Trophoblast cell (in vitro differentiated cells and primary cell): ENCODE results near the gene ATIC.
A peak's percentile ranks its signal among the peaks of the same experiment; 100 is the strongest.

ENCODE experiments used
- DNase-seq, 2 donors: peaks; one replicate each; pipeline ENCODE4 v3.0.0-alpha.2; 2016
- H2AFZ ChIP-seq: 2 replicates; pipeline ENCODE4 v1.6.1; 2013; ENCODE audit warnings: low read length, moderate library complexity, mild to moderate bottlenecking; ENCODE audit not compliant: insufficient read depth, poor library complexity
- H2AK5ac ChIP-seq: 2 replicates; pipeline ENCODE4 v1.6.1; 2013; ENCODE audit warnings: mild to moderate bottlenecking, low read length
- H2BK120ac ChIP-seq: 2 replicates; pipeline ENCODE4 v1.6.1; 2013; ENCODE audit warnings: low read length, mild to moderate bottlenecking, moderate library complexity; ENCODE audit not compliant: insufficient read depth, poor library complexity
- H2BK12ac ChIP-seq: 2 replicates; pipeline ENCODE4 v1.6.1; 2013; ENCODE audit warnings: mild to moderate bottlenecking, low read length, moderate library complexity
- H2BK5ac ChIP-seq: 2 replicates; pipeline ENCODE4 v1.6.1; 2013; ENCODE audit warnings: low read length, low read depth, moderate library complexity, mild to moderate bottlenecking; ENCODE audit not compliant: poor library complexity
- H3K14ac ChIP-seq: 2 replicates; pipeline ENCODE4 v1.6.1; 2013; ENCODE audit warnings: mild to moderate bottlenecking, low read length
- H3K18ac ChIP-seq: 2 replicates; pipeline ENCODE4 v1.6.1; 2013; ENCODE audit warnings: mild to moderate bottlenecking, low read length
- H3K23ac ChIP-seq: 2 replicates; pipeline ENCODE4 v1.6.1; 2013; ENCODE audit warnings: low read length
- H3K27ac ChIP-seq: 2 replicates; pipeline ENCODE4 v1.5.1; 2013; ENCODE audit warnings: low read depth, mild to moderate bottlenecking, inconsistent platforms, low read length, moderate library complexity
- H3K27me3 ChIP-seq: 2 replicates; pipeline ENCODE4 v1.6.1; 2013; ENCODE audit warnings: inconsistent platforms, mild to moderate bottlenecking, low read length, moderate library complexity; ENCODE audit not compliant: insufficient read depth
- H3K36me3 ChIP-seq, 2 experiments: 1 replicate in 1 of 2; 2 replicates in 1 of 2; pipeline ENCODE4 v1.6.1; 2013; ENCODE audit warnings: low read length in 2 of 2, mild to moderate bottlenecking in 2 of 2, moderate library complexity in 1 of 2; ENCODE audit not compliant: insufficient read depth in 2 of 2, control insufficient read depth in 1 of 2
- H3K4ac ChIP-seq: 2 replicates; pipeline ENCODE4 v1.6.1; 2013; ENCODE audit warnings: low read depth, mild to moderate bottlenecking, low read length, moderate library complexity
- H3K4me1 ChIP-seq, 2 experiments: 1 replicate in 1 of 2; 2 replicates in 1 of 2; pipeline ENCODE4 v1.6.1; 2013; ENCODE audit warnings: low read length in 2 of 2, mild to moderate bottlenecking in 2 of 2, moderate library complexity in 1 of 2; ENCODE audit not compliant: insufficient read depth in 2 of 2, control insufficient read depth in 1 of 2
- H3K4me2 ChIP-seq: 2 replicates; pipeline ENCODE4 v1.6.1; 2013; ENCODE audit warnings: inconsistent platforms, mild to moderate bottlenecking, low read length, moderate library complexity
- H3K4me3 ChIP-seq: 2 replicates; pipeline ENCODE4 v1.5.1; 2013; ENCODE audit warnings: mild to moderate bottlenecking, low read depth, low read length, inconsistent platforms
- H3K79me1 ChIP-seq: one replicate; pipeline ENCODE4 v1.6.1; 2013; ENCODE audit warnings: low read length
- H3K79me2 ChIP-seq: 2 replicates; pipeline ENCODE4 v1.6.1; 2013; ENCODE audit warnings: low read length, mild to moderate bottlenecking; ENCODE audit not compliant: control insufficient read depth, insufficient read depth, poor library complexity
- H3K9ac ChIP-seq: 2 replicates; pipeline ENCODE4 v1.6.1; 2013; ENCODE audit warnings: mild to moderate bottlenecking, low read length
- H3K9me3 ChIP-seq: 2 replicates; pipeline ENCODE4 v1.6.1; 2013; ENCODE audit warnings: low read depth, mild to moderate bottlenecking, control low read depth, inconsistent platforms, low read length; ENCODE audit not compliant: insufficient read depth
- H4K12ac ChIP-seq: 2 replicates; pipeline ENCODE4 v1.6.1; 2013; ENCODE audit warnings: low read depth, mild to moderate bottlenecking, low read length, moderate library complexity
- H4K8ac ChIP-seq: 2 replicates; pipeline ENCODE4 v1.6.1; 2013; ENCODE audit warnings: low read depth, mild to moderate bottlenecking, low read length, moderate library complexity
- H4K91ac ChIP-seq: one replicate; pipeline ENCODE4 v1.6.1; 2013; ENCODE audit warnings: low read depth, mild to moderate bottlenecking, low read length, moderate library complexity
- WGBS: extraction: QIAGEN DNeasy Blood & Tissue Kit; methylation state at CpG from one replicate; pipeline ENCODE4 v1.1.7; 2013; ENCODE audit warnings: missing lambda C conversion rate; ENCODE audit not compliant: insufficient read length, insufficient coverage; ENCODE audit errors: extremely low coverage; 5-methylcytosine and 5-hydroxymethylcytosine counted together

The ATIC gene

DNA sequence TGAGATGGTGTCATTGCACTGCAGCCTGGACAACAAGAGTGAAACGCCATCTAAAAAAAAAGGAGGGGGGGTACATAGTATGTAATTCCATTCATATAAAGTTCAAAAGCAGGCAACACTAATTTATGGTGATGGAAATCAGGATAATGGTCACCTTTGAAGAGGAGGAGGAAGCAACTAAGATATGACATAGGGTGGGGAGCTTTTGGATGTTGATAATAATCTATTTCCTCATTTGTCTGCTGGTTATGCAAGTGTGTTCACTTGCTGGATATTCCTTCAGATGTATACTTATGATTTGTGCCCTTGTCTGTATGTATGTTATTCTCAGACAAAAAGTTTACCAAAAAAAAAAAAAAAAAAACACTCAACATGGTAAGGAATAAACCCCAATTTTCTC lies 28.6 kb upstream of the ATIC start:
- Histone ChIP-seq H2BK5ac (no peak overlapping the region), H3K4me3 (no peak overlapping the region), H4K8ac (no peak overlapping the region), H3K36me3 (no peaks in the 10 kb centered on the region), H3K23ac (no peak overlapping the region), H3K18ac (no peak overlapping the region), H3K4ac (no peak overlapping the region), H2BK12ac (no peak overlapping the region), H3K14ac (no peak overlapping the region), H3K27ac (no peak overlapping the region), H3K9ac (no peak overlapping the region), H3K79me1 (no peaks in the 10 kb centered on the region), H2AFZ (no peak overlapping the region), H2BK120ac (no peak overlapping the region), H2AK5ac (no peak overlapping the region), H3K79me2 (no peaks in the 10 kb centered on the region), H3K4me2 (no peak overlapping the region), H3K27me3 (no peaks in the 10 kb centered on the region), H3K4me1 (no peaks in the 10 kb centered on the region), H4K91ac (no peak overlapping the region), H4K12ac (no peak overlapping the region), H3K9me3 (peaks cover 2% of the 10 kb centered on the region)
- WGBS = no CpG with 5 or more reads among the region's 1 CpG
- DNase-seq = no peak

DNA sequence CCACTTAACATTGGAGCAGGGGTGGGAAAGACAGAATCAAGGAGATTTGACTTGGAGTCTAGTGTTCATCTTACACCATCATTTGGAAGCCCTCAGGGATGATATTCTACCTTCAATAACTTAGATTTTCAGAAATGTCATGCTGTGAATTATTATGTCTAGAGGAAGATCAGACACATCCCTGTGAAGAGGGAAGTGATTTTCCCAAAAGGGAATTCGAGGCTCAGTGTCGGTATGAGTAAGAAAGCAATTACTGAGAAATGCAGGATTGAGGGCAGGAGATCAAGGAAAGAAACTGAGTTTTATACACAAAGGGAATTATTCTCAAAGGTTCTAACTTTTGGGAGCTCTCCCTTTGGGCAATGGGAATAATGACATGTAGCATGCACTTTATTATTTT lies 25.6 kb upstream of the ATIC start:
- Histone ChIP-seq H4K12ac (no peak overlapping the region), H3K14ac (no peak overlapping the region), H2BK5ac (no peak overlapping the region), H3K79me1 (no peaks in the 10 kb centered on the region), H3K79me2 (no peaks in the 10 kb centered on the region), H3K4me3 (no peak overlapping the region), H3K27me3 (no peaks in the 10 kb centered on the region), H2BK12ac (no peak overlapping the region), H3K23ac (no peak overlapping the region), H3K9ac (no peak overlapping the region), H3K9me3 (peaks cover 2% of the 10 kb centered on the region), H3K4me1 (peaks cover 0 to 3% of the 10 kb centered on the region in 2 experiments), H3K18ac (no peak overlapping the region), H3K4ac (no peak overlapping the region), H2AFZ (no peak overlapping the region), H4K8ac (no peak overlapping the region), H2AK5ac (no peak overlapping the region), H3K4me2 (no peak overlapping the region), H3K27ac (no peak overlapping the region), H3K36me3 (no peaks in the 10 kb centered on the region), H2BK120ac (no peak overlapping the region), H4K91ac (no peak overlapping the region)
- no CpG with 5 or more reads among the region's 2 CpGs for WGBS
- no peak for DNase-seq

DNA sequence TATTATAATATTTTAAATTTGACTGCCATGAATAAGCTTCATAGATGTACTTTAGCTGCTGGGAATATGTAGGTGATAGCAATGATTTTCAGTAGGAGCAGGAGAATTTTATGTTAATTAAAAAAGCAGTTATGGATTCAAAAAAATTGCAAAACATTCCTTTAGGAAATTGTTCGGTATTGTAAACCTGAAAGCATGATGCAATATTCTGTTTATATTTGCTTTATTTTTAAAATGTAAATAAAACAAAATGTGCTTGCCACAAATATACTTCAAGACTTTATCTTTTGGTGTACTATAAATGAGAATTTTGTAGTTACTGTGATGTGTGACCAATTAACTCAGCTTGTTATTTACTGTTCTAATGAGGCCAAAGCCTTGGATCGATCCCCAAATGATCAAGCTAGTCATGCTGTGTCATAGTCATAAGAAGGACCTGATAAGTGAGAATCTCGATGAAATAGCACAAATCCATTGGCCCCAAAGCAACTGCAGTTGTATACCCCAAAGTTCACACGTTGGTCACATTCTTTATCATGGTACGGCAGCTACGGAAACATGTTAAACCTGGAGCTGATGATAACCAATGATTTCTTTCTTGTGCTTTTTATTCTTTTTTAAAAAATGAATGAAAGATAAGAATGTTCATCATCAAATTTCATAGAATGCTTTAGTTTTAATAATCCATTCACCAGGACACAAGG lies 23.6 kb upstream of the ATIC start:
- no peak overlapping the region for H2BK120ac ChIP-seq
- no peak overlapping the region for H2AK5ac ChIP-seq
- H3K14ac ChIP-seq = no peak overlapping the region
- no peak overlapping the region for H2AFZ ChIP-seq
- peaks cover 0 to 3% of the 10 kb centered on the region in 2 experiments for H3K4me1 ChIP-seq
- H3K4me2 ChIP-seq = no peak overlapping the region
- no peak for DNase-seq
- H3K4ac ChIP-seq = no peak overlapping the region
- no peak overlapping the region for H4K8ac ChIP-seq
- no peak overlapping the region for H3K23ac ChIP-seq
- no peaks in the 10 kb centered on the region for H3K79me1 ChIP-seq
- no peak overlapping the region for H2BK12ac ChIP-seq
- no peaks in the 10 kb centered on the region for H3K79me2 ChIP-seq
- no peaks in the 10 kb centered on the region for H3K27me3 ChIP-seq
- no peak overlapping the region for H4K12ac ChIP-seq
- H3K9me3 ChIP-seq = no peaks in the 10 kb centered on the region
- no peak overlapping the region for H2BK5ac ChIP-seq
- no peak overlapping the region for H3K18ac ChIP-seq
- H3K36me3 ChIP-seq = no peaks in the 10 kb centered on the region
- no peak overlapping the region for H4K91ac ChIP-seq
- no CpG with 5 or more reads among the region's 6 CpGs for WGBS
- no peak overlapping the region for H3K9ac ChIP-seq
- no peak overlapping the region for H3K4me3 ChIP-seq
- H3K27ac ChIP-seq = no peak overlapping the region

DNA sequence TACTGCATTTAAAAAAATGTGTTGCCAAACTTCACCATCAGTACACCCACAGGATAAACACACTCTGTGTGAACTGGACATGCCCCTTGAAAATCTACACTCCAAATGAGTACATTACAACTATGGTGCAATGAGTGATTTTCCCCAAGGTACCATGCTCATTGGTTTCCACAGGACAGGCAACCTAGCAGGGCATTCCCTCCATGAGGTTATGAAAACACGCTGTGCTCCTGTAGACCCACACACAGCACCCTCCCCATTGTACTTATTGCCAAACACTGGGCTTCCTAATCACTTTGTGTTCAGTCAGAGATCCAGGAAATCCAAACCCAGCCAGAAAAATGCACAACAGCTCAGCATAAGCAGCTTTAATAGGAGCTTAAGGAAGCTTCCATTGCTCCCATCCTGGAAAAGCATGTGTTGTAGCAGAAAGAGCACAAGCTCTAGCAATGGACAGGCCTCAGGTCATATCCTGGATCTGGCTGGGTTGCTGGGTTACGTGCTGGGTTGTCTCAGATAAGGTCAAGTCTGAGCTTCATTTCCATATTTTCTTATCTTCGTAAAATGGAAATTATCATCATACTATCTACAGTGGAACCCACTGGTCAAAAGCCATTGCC lies 20.8 kb upstream of the ATIC start:
- no peak overlapping the region for H3K27ac ChIP-seq
- no peak overlapping the region for H3K23ac ChIP-seq
- no peak overlapping the region for H4K91ac ChIP-seq
- H4K8ac ChIP-seq = no peak overlapping the region
- H3K4me1 ChIP-seq = peaks cover 0 to 3% of the 10 kb centered on the region in 2 experiments
- H3K18ac ChIP-seq = no peak overlapping the region
- H3K9ac ChIP-seq = no peak overlapping the region
- H3K27me3 ChIP-seq = no peaks in the 10 kb centered on the region
- H2AFZ ChIP-seq = no peak overlapping the region
- H2BK5ac ChIP-seq = no peak overlapping the region
- H3K4me3 ChIP-seq = no peak overlapping the region
- H3K79me1 ChIP-seq = no peaks in the 10 kb centered on the region
- peak in 1 of 2 donors; percentile 12 for DNase-seq
- H4K12ac ChIP-seq = no peak overlapping the region
- H3K36me3 ChIP-seq = no peaks in the 10 kb centered on the region
- no peak overlapping the region for H3K4ac ChIP-seq
- no CpG with 5 or more reads among the region's 3 CpGs for WGBS
- no peak overlapping the region for H3K14ac ChIP-seq
- no peak overlapping the region for H2BK120ac ChIP-seq
- no peak overlapping the region for H3K4me2 ChIP-seq
- no peak overlapping the region for H2BK12ac ChIP-seq
- H2AK5ac ChIP-seq = no peak overlapping the region
- H3K9me3 ChIP-seq = no peaks in the 10 kb centered on the region
- no peaks in the 10 kb centered on the region for H3K79me2 ChIP-seq
